Eye (tissue), 1 donor: ENCODE data around the gene MINDY1.

ENCODE experiments used
- DNase-seq: peaks from one replicate; pipeline ENCODE4 v3.0.0-alpha.2; 2015

Gene MINDY1

DNA sequence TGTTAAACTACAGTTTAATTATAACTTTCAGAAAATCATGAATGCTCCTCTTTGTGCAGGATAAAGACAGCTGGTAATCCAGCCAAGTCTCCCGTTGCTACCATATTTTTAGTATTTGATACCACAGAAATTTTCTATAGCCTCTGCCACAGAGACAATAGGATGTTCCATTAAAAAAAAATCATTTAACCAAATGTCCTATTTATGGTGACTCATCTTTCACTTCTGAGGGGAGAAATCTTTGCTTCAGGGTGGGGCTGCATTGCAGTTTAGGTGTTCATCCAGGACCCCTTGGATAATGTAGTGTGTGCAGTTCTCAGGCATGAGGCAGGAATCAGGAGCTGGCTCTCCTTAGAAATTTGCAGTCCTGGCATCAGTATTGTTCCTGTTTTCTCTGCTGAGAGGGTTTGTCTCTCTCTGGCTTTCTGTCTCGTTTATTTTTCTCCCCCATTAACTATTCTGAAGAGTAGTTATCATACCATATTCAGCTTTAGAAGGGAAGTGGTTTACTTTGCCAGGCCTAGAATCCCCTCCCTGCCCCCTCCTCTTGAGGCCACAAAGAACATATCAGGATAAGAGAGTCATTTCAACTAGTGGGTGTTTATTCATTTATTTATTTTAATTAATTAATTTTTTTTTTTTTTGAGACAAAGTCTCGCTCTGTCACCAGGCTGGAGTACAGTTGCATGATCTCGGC lies 4.6 kb upstream of the MINDY1 start:
- DNase-seq, result no peak

DNA sequence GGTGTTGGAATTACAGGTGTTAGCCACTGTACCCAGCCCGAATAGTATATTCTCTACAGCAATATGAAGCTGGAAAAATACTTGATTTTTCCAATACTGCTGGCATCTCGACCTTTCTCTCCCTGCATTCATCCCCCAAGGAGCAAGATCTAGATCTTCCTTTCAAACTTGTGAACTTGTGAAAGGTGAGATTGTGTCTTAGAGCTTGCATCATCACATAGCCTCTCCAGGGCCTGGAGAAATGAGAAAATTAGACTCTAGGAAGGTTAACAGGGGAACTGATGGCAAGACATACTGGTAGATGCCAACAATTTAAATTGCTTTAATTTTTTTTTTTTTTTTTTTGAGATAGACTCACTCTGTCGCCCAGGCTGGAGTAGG lies 3.6 kb upstream of the MINDY1 start:
- no peak for DNase-seq

DNA sequence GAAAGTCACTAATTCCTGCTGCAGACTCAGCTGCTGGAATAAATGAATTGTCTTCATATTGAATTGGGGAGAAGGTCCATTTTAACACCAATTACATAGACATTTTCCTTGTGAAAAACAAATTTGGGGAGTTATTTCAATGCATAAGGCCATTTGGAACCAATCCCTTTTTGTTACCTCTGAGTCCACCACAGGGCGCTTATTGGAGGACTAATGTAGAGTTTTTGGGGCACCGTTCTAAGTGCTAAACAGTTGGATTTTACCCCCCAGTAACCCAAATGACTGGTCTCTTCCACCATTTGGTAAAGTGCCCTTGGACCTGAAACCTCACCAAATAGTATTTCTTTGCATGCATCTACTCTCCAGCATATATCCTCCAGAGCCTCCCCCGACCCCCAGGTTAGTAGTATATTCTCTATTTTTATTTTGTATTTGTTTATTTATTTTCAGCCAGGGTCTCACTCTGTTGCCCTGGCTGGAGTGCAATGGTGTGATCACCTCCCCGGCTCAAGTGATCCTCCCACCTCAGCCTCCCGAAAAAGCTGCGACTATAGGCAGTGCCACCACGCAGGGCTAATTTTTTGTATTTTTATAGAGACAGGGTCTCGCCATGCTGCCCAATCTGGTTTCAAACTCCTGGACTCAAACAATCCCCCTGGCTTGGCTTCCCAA lies 3.1 kb upstream of the MINDY1 start:
- DNase-seq, result no peak

DNA sequence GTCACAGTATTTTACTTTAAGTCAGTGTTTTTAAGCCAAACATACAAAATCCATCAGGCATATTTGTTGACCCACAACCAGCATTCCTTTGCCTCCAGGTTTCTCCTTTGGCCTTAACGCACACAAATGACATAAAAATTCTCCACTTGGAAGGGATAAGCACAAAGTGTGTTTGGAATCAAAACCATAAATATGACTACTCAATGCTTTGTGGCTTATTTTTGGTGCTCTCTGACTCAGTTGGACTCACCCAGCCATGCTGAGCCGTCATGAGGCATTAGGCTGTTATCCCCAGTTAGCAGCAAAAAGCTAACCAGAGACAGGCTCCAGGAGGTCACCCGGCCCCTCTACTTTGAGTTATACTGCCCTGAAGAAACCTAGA lies 2.5 kb upstream of the MINDY1 start:
- DNase-seq, result no peak

DNA sequence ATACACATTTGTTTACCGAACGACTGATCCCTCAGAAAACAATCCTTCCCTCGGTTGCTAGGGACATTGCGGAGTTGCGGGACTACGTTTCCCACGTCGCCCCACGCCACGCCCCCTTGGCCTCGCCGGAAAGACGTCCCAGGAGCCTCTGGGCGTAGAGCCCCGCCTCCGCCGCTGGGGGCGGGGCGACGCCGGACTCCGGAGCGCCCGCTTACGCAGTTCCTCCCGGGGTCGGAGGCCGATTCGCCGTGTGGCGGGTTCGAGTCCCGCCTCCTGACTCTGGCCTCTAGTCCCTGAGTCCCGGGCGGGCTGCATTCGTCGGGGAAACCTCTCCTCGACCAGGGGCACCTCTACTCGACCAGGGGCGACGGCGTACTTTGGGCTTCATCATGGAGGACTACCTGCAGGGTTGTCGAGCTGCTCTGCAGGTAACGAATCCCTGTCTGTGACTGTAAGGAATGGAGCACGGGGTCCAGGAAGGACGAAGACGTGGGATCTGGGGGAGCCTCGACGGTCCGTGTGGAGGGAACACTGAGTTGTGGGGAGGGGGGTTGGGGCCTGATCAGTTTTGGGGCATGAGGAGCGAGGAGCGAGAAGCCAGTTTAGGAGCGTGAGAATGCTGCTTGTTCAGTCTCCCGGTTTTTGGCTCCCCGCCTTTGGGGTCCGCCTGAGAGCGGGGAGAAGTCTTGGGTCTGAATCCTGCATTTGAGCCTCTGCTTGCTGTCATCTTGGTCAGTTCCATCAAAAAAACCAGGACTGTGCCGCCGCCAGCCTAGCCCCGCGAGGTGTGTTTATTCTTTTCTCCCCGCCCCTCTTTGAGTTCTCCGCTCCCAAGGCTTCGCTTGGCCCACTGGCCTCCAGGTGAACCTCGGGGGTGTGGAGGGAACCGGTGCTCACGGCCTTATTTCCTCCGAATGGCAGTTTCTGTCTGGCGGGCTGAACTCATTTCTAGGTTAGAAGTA lies 1.8 kb upstream of the MINDY1 start, which contains the start of gene PRUNE1:
TSS of gene PRUNE1 (plus strand) at position 206 of the 962 bp plus-strand sequence. CDS start at position 390, 184 bp downstream.
- peak; percentile 98 for DNase-seq

DNA sequence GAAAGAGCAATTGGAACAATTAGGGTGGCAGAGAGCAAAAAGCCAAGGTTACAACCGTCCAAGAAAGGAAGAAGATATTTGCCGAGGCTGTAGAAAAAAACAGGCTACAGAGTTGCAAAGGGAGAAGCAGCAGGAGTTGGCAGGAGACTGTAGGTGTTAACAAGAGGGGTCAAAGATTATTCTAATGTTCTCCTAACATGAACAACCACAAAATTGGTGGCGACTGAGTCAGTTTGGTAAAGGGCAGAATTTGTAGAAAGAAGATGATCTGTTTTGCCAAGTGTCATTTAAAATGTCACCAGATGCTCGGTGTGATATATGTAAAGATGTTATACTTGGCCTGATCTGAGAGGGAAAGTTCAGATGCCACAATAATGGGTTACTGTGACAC lies 1.1 kb upstream of the MINDY1 start:
- no peak for DNase-seq

DNA sequence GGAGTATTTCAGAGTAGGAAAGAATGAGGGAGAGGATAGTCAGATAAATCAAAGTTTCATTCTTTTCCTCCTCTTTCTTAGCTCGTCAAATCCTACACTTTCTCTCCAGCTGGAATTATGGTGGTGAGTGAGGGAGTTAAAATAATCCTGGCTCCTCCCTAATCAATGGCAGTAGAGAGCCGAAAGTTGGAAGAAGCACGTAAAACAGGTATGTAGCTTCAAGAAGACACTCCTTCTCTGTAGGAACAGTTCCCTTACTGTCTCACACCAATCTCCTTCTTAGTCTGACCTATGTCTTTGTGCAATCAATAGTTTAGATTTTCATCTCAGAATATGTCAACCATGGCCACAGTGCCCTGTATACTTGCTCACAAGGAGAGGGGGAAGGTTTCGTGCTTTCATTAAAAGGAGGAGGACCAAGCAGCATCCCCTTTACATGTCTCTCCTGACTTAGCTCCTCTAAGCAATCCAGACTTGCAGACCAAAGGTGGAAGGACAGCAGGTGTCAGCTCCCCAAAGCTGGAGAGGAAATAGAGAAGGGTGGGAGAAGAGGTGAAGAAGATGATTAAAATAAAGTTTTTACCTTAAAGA lies 878 bp downstream of the MINDY1 start:
- DNase-seq, result peak; percentile 55

DNA sequence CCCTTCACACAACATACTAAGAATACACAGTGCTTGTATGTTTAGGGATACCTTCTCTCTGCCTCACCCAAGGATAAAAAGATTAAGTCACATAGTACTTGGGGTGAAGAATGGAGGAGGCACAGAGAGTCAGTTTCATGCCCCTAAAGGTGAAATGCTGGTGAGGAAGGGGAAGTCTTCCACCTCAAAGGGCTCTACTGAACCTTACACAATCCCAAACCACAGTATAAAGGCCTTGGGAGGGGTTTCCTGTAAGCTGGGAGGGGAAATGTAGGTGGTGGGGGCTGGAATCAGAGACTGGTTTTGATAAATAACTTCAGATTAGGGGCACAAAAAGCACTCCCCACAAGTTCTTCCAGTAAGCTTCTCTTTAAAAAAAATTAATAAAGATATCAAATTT lies 3.5 kb downstream of the MINDY1 start:
- no peak for DNase-seq

DNA sequence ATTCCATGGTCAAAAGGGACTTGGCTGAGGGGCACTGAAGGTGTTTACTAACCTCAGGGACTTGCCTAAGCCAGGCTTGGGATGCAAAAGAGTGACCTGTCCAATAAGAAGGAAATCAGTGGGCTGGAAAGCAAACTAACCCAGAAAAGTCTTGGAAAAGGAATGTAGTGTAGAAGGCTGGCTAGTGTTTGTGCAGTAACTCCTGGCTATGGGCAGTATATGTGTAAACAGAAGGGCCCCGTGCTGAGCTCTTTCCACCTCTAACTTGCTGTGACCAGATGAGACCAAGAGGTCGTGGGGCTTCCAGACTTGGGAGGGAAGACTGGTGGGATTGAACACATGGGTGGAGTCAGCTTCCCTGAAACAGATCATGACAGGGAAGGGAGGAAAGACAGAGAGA lies 4.1 kb downstream of the MINDY1 start:
- no peak for DNase-seq

DNA sequence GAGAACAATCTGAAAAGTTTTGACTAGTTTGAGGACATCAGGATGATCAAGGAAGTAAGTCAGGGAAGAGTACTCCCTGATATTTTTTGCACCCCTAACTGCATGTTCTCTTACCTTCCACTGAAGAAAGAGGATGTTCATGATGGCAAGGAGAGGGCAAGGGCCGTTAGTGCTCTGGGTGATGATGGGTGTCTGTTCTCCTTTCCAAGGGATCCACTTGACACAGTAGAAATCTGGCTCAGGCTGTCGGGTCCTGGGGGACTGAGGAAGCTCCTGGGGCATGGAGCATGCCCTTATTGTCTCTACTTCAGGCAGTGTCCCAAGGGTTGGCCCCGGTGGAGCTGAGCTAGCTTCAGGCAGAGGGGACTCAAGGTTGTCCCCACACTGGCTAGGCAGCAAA lies 4.7 kb downstream of the MINDY1 start:
- DNase-seq, result no peak

DNA sequence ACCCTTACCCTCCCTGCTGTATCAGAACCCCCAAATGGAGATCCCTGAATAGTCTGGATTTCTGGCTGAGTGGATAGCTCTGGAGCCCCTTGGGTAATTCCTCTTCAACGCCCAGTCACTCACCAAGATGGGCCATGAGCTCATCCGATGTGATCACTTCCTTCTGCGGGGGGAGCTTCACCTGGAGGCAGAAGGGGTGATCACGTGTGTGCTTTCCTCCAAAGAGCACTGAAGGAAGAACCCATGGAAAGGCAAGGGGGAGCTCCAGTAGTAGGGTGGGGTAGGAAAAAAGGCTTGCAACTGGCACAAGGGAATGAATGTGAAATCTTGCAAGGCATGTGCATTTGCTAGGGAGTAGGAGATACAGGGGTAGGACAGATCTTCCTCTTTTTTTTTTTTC lies 5.1 kb downstream of the MINDY1 start:
- no peak for DNase-seq

DNA sequence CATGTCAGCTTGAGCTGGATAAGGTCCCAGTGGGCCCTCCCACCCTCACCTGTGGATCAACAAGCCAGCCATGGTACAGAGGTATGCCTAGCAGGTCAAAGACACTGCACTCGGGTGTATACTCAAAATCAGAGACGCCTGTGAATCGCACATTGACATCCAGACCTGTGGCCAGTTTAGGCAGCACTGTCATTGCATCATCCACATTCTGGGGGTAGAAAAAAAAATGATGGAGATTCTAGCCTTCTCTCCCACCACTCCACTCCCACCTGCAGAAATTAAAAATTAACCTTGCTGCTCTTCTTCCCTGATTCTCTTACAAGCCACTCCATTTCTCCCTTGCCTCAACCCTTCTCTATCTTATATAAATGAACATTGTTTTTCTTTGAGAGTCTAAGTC lies 6.3 kb downstream of the MINDY1 start:
- DNase-seq, result no peak

DNA sequence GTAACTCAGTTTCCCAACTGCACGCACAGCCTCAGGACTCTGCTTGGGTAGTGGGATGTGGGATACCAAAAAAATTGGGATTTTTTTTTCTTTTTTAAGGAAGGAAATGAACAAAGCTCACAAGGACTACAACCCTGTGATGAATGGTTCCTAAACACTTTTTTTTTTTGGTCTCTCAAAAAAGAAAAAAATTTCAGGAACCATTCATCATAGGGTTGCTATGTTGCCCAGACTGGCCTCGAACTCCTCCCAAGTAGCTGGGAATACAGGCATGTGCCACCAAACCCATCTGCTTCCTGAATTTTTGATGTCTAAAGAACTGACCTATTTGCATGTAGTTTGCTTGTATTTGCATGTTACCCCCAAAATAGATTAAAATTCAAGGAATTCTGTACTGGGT lies 6.8 kb downstream of the MINDY1 start:
- no peak for DNase-seq

DNA sequence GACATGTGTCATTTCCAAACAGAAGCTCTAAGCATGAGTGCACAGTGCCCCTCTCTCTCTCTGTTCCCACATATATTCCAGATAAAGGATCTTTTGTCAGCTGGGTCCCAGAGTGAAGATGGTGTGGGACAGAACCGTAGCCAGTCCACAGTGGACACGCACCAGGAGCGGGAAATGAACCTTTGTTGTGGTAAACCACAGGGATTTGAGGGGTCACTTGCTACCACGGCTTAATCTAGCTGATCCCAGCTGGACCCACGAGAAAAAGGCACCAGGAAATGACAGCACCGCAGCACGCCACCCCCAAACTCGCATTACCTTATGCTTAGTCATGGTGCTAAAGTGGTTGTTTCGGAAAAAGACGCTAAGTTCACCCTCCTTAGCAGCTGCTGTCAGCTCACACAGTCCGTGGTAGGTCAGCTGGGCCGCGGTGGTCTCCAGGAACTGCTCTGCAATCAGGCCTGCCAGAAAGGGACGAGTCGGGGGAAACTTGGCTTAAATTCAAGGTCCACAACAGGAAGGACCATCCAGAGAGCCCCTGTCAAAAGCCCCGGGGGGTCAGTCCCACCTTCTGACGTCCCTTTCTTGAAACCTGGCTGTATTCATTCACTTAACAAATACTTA lies 7.5 kb downstream of the MINDY1 start:
- DNase-seq, result no peak

DNA sequence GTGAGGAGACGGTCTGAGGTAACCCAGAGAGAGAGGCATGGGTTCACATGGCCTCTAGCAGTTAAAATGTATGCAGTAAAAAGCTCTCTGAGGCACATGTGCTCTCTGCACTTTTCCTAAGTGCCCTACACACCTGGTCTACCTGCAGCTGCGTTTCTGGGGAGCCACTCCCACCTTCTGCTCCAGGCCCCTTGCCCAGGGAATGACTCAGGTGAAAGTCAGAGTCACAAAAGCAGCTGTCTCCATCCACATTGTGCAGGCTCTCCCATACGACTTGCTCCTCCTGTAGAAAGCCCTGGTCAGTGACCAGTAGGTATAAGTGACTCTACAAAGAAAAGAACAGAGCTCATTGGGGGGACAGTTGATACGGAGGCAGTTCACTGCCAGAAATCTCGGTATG lies 8.8 kb downstream of the MINDY1 start:
- no peak for DNase-seq

DNA sequence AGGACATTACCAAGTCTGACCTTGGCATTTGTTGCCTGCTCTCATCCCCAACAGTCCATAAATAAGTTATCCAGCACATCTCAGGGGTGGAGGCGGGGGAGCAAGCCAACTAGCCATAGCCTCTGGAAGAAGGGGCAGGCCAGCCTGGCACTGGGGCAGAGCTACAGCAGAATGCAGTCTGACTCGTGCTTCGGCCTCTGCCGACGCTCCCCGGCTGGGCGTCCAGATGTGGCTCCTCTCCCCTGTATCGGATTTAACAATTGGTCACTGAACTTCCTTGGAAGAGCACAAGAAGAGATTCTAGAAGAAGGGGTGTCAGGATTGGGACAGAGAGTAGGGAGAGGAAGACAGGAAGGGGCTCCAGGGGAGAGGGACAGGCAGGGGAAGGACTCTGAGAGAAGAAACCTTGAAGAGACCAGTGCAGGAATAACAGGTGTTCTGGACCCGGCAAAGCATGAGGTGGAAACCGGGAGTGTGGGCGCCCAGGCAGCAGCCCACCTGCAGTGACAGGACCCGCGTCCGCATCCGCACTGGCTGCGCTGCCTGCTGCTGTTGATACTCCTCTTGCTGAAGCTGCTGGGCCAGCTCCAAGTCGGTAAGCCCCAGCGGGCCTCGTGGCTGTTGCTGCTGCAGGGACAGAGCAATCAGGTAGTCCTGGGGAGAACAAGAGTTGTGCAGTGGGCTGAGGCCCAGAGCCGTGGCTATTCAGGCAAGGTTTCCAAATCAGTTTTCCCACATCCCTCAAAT lies 9.4 kb downstream of the MINDY1 start:
- no peak for DNase-seq

DNA sequence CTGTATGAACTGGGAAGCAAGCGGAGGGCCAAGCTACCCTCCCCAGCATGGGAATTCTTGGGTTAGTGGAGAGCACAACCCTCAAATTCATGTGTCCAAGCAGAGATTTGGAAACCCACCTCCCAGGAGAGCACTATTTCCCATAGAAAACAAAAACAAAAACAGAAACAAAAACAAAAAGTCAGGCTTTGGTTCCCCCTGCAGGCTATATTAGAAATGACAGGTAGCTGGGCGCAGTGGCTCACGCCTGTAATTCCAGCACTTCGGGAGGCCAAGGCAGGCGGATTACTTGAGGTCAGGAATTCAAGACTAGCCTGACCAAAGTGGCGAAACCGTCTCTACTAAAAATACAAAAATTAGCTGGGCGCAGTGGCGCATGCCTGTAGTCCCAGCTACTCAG lies 10.8 kb downstream of the MINDY1 start:
- peak; percentile 70 for DNase-seq

DNA sequence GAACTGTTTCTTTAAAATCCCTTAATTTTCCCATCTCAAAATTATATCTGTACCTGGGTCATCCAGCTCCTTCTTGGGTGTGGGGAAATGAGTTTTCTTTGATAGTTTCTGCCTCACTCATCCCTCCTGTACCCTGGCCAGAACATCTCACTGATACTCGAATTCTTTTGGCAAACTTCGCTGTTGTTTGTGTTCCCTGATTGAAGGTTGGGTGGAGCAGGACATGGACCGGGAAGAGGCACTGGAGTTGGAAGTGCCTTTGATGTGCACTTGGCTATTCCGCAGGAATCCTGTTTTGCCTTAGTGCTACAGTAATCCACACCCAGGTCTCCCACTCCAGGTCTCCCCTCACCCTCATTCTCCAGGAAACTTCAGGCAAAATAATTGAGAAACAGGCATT lies 11.2 kb downstream of the MINDY1 start:
- DNase-seq, result no peak

DNA sequence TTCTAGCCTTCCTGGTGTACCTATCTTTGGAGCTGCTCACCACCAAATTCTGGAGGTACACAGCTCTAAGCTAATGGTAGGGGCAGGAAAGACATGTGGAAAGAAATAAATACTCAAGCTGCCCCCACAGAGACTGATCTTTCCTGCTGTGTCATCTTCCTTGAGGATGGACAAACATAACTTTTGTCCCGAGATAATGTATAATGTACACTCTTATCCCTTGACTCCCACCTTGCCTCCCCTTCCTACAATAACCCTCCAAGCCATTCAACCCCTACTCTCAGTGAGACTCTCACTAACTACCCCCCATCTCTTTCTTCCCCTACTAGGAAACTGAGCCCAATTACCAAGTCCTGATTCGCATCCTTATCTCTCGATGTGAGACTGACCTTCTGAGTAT lies 12.5 kb downstream of the MINDY1 start:
- DNase-seq, result no peak

DNA sequence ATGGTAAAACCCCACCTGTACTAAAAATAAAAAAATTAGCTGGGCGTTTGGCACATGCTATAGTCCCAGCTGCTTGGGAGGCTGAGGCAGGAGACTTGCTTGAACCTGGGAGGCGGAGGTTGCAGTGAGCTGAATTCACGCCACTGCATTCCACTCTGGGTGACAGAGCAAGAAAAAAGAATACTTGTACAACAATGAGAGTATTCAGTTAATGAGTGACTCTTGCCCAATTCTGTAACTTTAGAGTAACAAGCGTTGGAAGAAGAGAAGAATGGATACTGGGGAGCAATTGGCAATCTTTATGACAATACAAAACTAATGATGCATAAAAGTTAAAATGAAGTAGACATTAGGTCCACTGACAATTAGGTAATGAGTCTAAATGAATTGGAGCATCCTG lies 14.1 kb downstream of the MINDY1 start:
- no peak for DNase-seq

DNA sequence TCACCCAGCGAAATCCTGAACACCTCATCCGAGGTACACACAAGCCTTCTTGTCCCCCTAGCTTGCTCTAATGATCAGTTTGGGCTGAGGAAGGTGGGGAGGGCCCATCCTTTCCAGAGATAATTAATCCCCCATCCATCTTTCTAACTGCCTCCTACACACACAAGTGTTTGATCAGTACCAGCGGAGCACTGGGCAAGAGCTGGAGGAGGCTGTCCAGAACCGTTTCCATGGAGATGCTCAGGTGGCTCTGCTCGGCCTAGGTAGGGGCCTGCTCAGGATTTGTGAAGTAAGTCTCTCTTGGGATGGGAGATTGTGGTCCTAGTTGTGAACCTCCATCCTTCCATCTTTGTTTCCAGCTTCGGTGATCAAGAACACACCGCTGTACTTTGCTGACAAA lies 18.8 kb downstream of the MINDY1 start:
- no peak for DNase-seq

DNA sequence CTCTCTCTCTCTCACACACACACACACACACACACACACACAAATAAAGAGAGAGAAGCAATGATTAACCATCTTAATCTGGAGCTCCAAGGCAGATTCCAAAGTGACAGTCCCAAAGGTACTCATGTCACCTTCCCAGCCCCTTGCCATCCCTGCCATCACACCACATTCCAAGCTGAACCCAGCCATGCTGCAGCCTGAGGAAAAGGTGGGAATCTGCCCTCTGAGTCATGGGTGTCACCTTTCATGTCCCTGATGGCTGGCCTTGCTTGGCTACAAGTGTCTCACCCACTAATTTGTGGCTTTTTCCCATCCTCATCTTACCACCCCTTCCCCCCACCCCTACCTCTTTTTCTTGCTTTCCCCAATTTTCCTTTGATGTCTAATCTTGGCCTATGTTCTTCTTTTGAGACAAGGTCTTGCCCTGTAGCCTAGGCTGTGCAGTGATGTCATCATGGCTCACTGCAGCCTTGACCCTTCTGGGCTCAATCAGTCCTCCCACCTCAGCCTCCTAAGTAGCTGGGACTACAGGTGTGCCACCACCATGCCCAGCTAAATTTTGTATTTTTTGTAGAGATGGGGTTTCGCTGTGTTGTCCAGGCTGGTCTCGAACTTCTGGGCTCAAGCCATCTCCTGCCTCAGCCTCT lies 21.4 kb downstream of the MINDY1 start:
- no peak for DNase-seq
